GM12892 (cell line): ENCODE data around the gene NOS1.

Experiments
- POLR2A ChIP-seq: IDR thresholded peaks from 2 replicates; pipeline ENCODE4 v1.6.1; 2011; ENCODE audit warnings: low read depth, low read length, control low read depth
- POLR2AphosphoS5 ChIP-seq: IDR thresholded peaks from 2 replicates; pipeline ENCODE4 v1.6.1; 2011; ENCODE audit warnings: low read depth, low read length, control low read depth

DNA sequence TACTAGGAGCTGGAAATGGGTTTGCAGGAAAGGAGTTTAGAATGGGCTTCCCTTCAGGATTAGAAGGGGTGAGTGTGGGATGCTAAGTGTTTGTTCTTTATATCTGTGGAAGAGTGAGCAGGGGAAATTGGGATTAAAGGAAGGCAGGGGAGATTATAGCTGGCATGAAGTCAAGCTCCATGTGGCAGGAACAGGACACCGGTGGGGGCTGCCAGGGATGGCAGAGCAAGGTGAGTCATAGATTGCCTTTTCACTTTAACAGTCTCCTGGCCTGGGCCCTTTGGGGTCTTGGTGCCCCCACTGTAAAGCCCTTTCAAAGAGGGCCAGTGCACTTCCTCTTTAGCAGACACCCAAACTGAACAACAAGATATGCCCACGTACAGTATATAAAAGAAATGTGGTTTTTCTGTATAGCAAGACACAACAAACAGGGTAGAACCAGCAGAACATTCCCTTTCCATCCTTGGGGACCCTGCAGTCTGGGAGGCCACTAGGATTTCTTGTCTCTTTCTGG lies 148.1 kb downstream of the NOS1 start:
- TF ChIP-seq POLR2AphosphoS5 (no peak), POLR2A (no peak)
